Renal pelvis (tissue), 4 donors: Measurements from ENCODE around the gene RPH3AL. TPM values are rescaled to one million over a fixed set of nuclear protein-coding genes. Genes with fewer than 3 reads are reported as not detected.
A peak's percentile ranks its signal among the peaks of the same experiment; 100 is the strongest.
"Not testable (repeated sequence)": the region's sequence is repeated elsewhere in the genome, so short reads cannot be mapped to it uniquely, and the experiment has no call there.

Source experiments
- DNase-seq: peaks from one replicate; pipeline ENCODE4 v3.0.0-alpha.2; 2013
- polyA plus RNA-seq, 3 donors: library from polyadenylated mRNA; unstranded; fragments of 120-200 nt; gene quantifications; one replicate each; pipeline ENCODE4 v1.2.1, GENCODE V29; 2013; ENCODE audit not compliant: insufficient read length in 3 of 3

The RPH3AL gene
- polyA plus RNA-seq, 3 donors, result 15.7 to 29.5 (median 23.1) TPM

- no peak for DNase-seq
Measured at GRCh38 chr17:263271-263670, 89.3 kb downstream of the RPH3AL start.

- DNase-seq, result no peak
Measured at GRCh38 chr17:261635-262034, 91.0 kb downstream of the RPH3AL start.

- DNase-seq, result no peak
Measured at GRCh38 chr17:260944-261343, 91.7 kb downstream of the RPH3AL start.

- peak; percentile 48 for DNase-seq
Measured at GRCh38 chr17:260031-260791, 92.4 kb downstream of the RPH3AL start.

GRCh38 chr17:259341-259976 is 93.1 kb downstream of the RPH3AL start:
- DNase-seq, result no peak

GRCh38 chr17:258906-259305 is 93.7 kb downstream of the RPH3AL start:
- DNase-seq, result no peak

- DNase-seq, result no peak
Measured at GRCh38 chr17:258045-258734, 94.4 kb downstream of the RPH3AL start.

GRCh38 chr17:253091-253846 is 99.3 kb downstream of the RPH3AL start:
- DNase-seq, result no peak

- DNase-seq, result no peak
Measured at GRCh38 chr17:252456-252855, 100.2 kb downstream of the RPH3AL start.

GRCh38 chr17:251531-251930 is 101.1 kb downstream of the RPH3AL start:
- DNase-seq, result no peak

GRCh38 chr17:250487-251300 is 101.9 kb downstream of the RPH3AL start:
- no peak for DNase-seq

- no peak for DNase-seq
Measured at GRCh38 chr17:249236-249993, 103.2 kb downstream of the RPH3AL start.

- no peak for DNase-seq
Measured at GRCh38 chr17:248337-249235, 104.0 kb downstream of the RPH3AL start.

- DNase-seq, result no peak
Measured at GRCh38 chr17:247767-248166, 104.8 kb downstream of the RPH3AL start.

GRCh38 chr17:246851-247421 is 105.7 kb downstream of the RPH3AL start:
- DNase-seq, result no peak

GRCh38 chr17:246226-246625 is 106.4 kb downstream of the RPH3AL start:
- no peak for DNase-seq

GRCh38 chr17:245611-246010 is 107.0 kb downstream of the RPH3AL start:
- DNase-seq, result no peak

GRCh38 chr17:245020-245419 is 107.6 kb downstream of the RPH3AL start:
- DNase-seq, result no peak

- DNase-seq, result not testable (repeated sequence)
Measured at GRCh38 chr17:243924-244323, 108.7 kb downstream of the RPH3AL start.
